OCI-LY7 (cell line): ENCODE measurements around the gene RDH13. TPM values are rescaled to one million over a fixed set of nuclear protein-coding genes. Genes with fewer than 3 reads are reported as not detected.

Source experiments
- BruUV-seq: library from RNA; stranded (reverse); fragments of 400-500 nt; replicated peaks from 2 replicates; lab custom pipeline; 2021; lab: Mats Ljungman, UMichigan
- CTCF ChIA-PET: fragments of 300-600 bp; sonication (Branson Sonifier 250); formaldehyde crosslinking; loops from one replicate; lab custom pipeline; 2022; ENCODE audit warnings: antibody characterized with exemption; ENCODE audit not compliant: unreplicated experiment; lab: Charles Lee
- POLR2A ChIA-PET: fragments of 300-600 bp; sonication (Branson Sonifier 250); formaldehyde crosslinking; loops from one replicate; lab custom pipeline; 2022; ENCODE audit warnings: antibody characterized with exemption; lab: Charles Lee
- DNase-seq: peaks from one replicate; pipeline ENCODE4 v3.0.0-alpha.2; 2015; ENCODE audit warnings: low spot score
- H2AFZ ChIP-seq: fragments of 200-600 bp; sonication (generic), shearing (Covaris generic); 2 replicates; pipeline ENCODE4 v1.6.1; 2014; ENCODE audit warnings: mild to moderate bottlenecking, antibody characterized with exemption, low read length, moderate library complexity
- H3K27ac ChIP-seq: fragments of 200-600 bp; sonication (generic); 2 replicates; pipeline ENCODE4 v1.5.1; 2014; ENCODE audit warnings: mixed run types, low read depth, mild to moderate bottlenecking, moderate library complexity, low read length, inconsistent platforms; ENCODE audit not compliant: poor library complexity, severe bottlenecking
- H3K36me3 ChIP-seq: fragments of 200-600 bp; sonication (generic); 2 replicates; pipeline ENCODE4 v1.6.1; 2014; ENCODE audit warnings: mild to moderate bottlenecking, antibody characterized with exemption, low read length, moderate library complexity, mixed read lengths; ENCODE audit not compliant: insufficient read depth
- H3K4me1 ChIP-seq: fragments of 200-600 bp; sonication (generic); 2 replicates; pipeline ENCODE4 v1.5.1; 2014; ENCODE audit warnings: mild to moderate bottlenecking, low read length; ENCODE audit not compliant: insufficient read depth, poor library complexity, severe bottlenecking
- H3K4me2 ChIP-seq: fragments of 200-600 bp; sonication (generic); 2 replicates; pipeline ENCODE4 v1.6.1; 2014; ENCODE audit warnings: mild to moderate bottlenecking, low read length
- H3K4me3 ChIP-seq: fragments of 200-600 bp; sonication (generic); 2 replicates; pipeline ENCODE4 v1.5.1; 2014; ENCODE audit warnings: mild to moderate bottlenecking, low read depth, low read length; ENCODE audit not compliant: poor library complexity, severe bottlenecking
- H3K79me2 ChIP-seq: fragments of 200-600 bp; sonication (generic); 2 replicates; pipeline ENCODE4 v1.6.1; 2016; ENCODE audit warnings: low read depth, mild to moderate bottlenecking, low read length, moderate library complexity, mixed read lengths; ENCODE audit not compliant: insufficient read depth
- H3K9me2 ChIP-seq: fragments of 200-600 bp; sonication (generic); 2 replicates; pipeline ENCODE4 v1.6.1; 2016; ENCODE audit warnings: mild to moderate bottlenecking, low read length, mixed read lengths; ENCODE audit not compliant: insufficient read depth
- H3K9me3 ChIP-seq: fragments of 200-600 bp; sonication (generic); 2 replicates; pipeline ENCODE4 v1.6.1; 2014; ENCODE audit warnings: mild to moderate bottlenecking, mixed run types, low read length, mixed read lengths
- H4K20me1 ChIP-seq: fragments of 200-600 bp; sonication (generic); 2 replicates; pipeline ENCODE4 v1.6.1; 2014; ENCODE audit warnings: mild to moderate bottlenecking, antibody characterized with exemption, low read length, moderate library complexity, mixed read lengths; ENCODE audit not compliant: insufficient read depth
- CTCF ChIP-seq: fragments of 200-600 bp; sonication (generic); conservative IDR thresholded peaks from 2 replicates; pipeline ENCODE4 v1.5.1; 2014; ENCODE audit warnings: mild to moderate bottlenecking, antibody characterized with exemption, low read length, moderate library complexity, mixed read lengths
- EZH2phosphoT487 ChIP-seq: fragments of 200-600 bp; sonication (generic); IDR thresholded peaks from 2 replicates; pipeline ENCODE4 v1.6.1; 2018; ENCODE audit warnings: low read depth, borderline replicate concordance, mild to moderate bottlenecking, mixed run types, antibody characterized with exemption, low read length, moderate library complexity, mixed read lengths
- intact Hi-C: fragments of 100-400 bp; cut with micrococcal nuclease; formaldehyde crosslinking; loops from one replicate; pipeline ENCODE4 v1.10.0; 2022; ENCODE audit not compliant: unreplicated experiment
- total RNA-seq, 2 experiments: library from RNA; depleted of rRNA in 1 of 2; stranded (reverse); fragments of >200 nt in 1 of 2; shearing (Covaris generic) in 1 of 2; gene quantifications; 2 replicates each; pipeline ENCODE4 v1.2.3, GENCODE V29; 2014 to 2022

RDH13 gene
- total RNA-seq, 2 experiments from 2014 or later: 19.5 to 23.1 TPM

GRCh38 chr19:55088021-55088451 is 25.1 kb upstream of the RDH13 start:
- no peaks in the 10 kb centered on the region for H3K79me2 ChIP-seq
- ChIA-PET CTCF (no interaction called here), POLR2A (no interaction called here)
- H3K4me1 ChIP-seq: no peaks in the 10 kb centered on the region
- no peaks in the 10 kb centered on the region for H4K20me1 ChIP-seq
- no peaks in the 10 kb centered on the region for H3K9me2 ChIP-seq
- H3K4me3 ChIP-seq: no peak overlapping the region
- no peak for DNase-seq
- TF ChIP-seq EZH2phosphoT487 (no peak), CTCF (no peak)
- H3K36me3 ChIP-seq: peaks cover 63% of the 10 kb centered on the region
- no peak overlapping the region for H3K4me2 ChIP-seq
- H3K9me3 ChIP-seq: no peaks in the 10 kb centered on the region
- intact Hi-C loops: loop anchor here (1.0 kb wide), 2 partner anchors 44 to 72 kb away; no protein-coding TSS in a partner anchor
- no peak overlapping the region for H3K27ac ChIP-seq
- BruUV-seq: no TSS peak
- H2AFZ ChIP-seq: no peak overlapping the region

GRCh38 chr19:55087542-55087901 is 24.6 kb upstream of the RDH13 start:
- Histone ChIP-seq H3K79me2 (no peaks in the 10 kb centered on the region), H3K9me3 (no peaks in the 10 kb centered on the region), H3K27ac (no peak overlapping the region), H2AFZ (no peak overlapping the region), H3K36me3 (peaks cover 58% of the 10 kb centered on the region), H3K4me3 (no peak overlapping the region), H3K4me2 (no peak overlapping the region), H3K4me1 (no peaks in the 10 kb centered on the region), H4K20me1 (no peaks in the 10 kb centered on the region), H3K9me2 (no peaks in the 10 kb centered on the region)
- intact Hi-C loops: no loop called here
- no TSS peak for BruUV-seq
- ChIA-PET CTCF (no interaction called here), POLR2A (no interaction called here)
- TF ChIP-seq EZH2phosphoT487 (no peak), CTCF (no peak)
- DNase-seq: no peak

- no peak for DNase-seq
- H3K36me3 ChIP-seq: peaks cover 52% of the 10 kb centered on the region
- H3K4me3 ChIP-seq: no peak overlapping the region
- H3K79me2 ChIP-seq: no peaks in the 10 kb centered on the region
- no peak overlapping the region for H3K27ac ChIP-seq
- TF ChIP-seq EZH2phosphoT487: no peak
- no peak for TF ChIP-seq CTCF
- no peak overlapping the region for H3K4me2 ChIP-seq
- BruUV-seq: no TSS peak
- H3K4me1 ChIP-seq: peaks cover 3% of the 10 kb centered on the region
- intact Hi-C loops: no loop called here
- H3K9me2 ChIP-seq: no peaks in the 10 kb centered on the region
- no peaks in the 10 kb centered on the region for H4K20me1 ChIP-seq
- no peak overlapping the region for H2AFZ ChIP-seq
- no peaks in the 10 kb centered on the region for H3K9me3 ChIP-seq
- POLR2A ChIA-PET: no interaction called here
- CTCF ChIA-PET: no interaction called here
Observed at GRCh38 chr19:55086730-55087541, 24.0 kb upstream of the RDH13 start.
